Endothelial cell of umbilical vein (primary cell): ENCODE results near the gene PIK3R6. TPM values are rescaled to one million over a fixed set of nuclear protein-coding genes. Genes with fewer than 3 reads are reported as not detected.
A peak's percentile ranks its signal among the peaks of the same experiment; 100 is the strongest.

ENCODE experiments used
- BruUV-seq: library from RNA; stranded (reverse); fragments of 400-500 nt; replicated peaks from 2 replicates; lab custom pipeline; 2021; lab: Mats Ljungman, UMichigan
- CTCF ChIA-PET: fragments of 300-600, 350-600 bp; sonication (Branson Sonifier 250); formaldehyde crosslinking; loops from one replicate; lab custom pipeline; 2021; ENCODE audit warnings: antibody characterized with exemption, inconsistent platforms; lab: Charles Lee
- POLR2A ChIA-PET: fragments of 300-600, 350-600 bp; sonication (Branson Sonifier 250); formaldehyde crosslinking; loops from one replicate; lab custom pipeline; 2021; ENCODE audit warnings: antibody characterized with exemption, inconsistent platforms; lab: Charles Lee
- DNase-seq: peaks from one replicate; pipeline ENCODE4 v3.0.0-alpha.2; 2011; ENCODE audit warnings: low read depth, low spot score
- FAIRE-seq: peaks from 2 replicates; lab custom pipeline; 2011; peaks lifted over from hg19 to GRCh38; lab: Jason Lieb, UNC
- H2AFZ ChIP-seq: 2 replicates; pipeline ENCODE4 v1.6.0; 2012; ENCODE audit warnings: low read depth, low read length, control low read depth, inconsistent platforms
- H3K27ac ChIP-seq: 2 replicates; pipeline ENCODE4 v1.5.1; 2011; ENCODE audit warnings: low read depth, mild to moderate bottlenecking, control low read depth, low read length, moderate library complexity; ENCODE audit not compliant: insufficient read depth
- H3K27me3 ChIP-seq, 2 experiments: 2 replicates each; pipeline versions ENCODE4 v1.6.0 to v1.6.1; 2011; ENCODE audit warnings: low read length in 2 of 2, mixed read lengths in 1 of 2; ENCODE audit not compliant: control insufficient read depth in 2 of 2, insufficient read depth in 2 of 2
- H3K36me3 ChIP-seq, 2 experiments: 2 replicates in 1 of 2; 3 replicates in 1 of 2; pipeline ENCODE4 v1.5.1; 2011; ENCODE audit warnings: low read length in 2 of 2, mild to moderate bottlenecking in 1 of 2, moderate library complexity in 1 of 2; ENCODE audit not compliant: control insufficient read depth in 2 of 2, insufficient read depth in 2 of 2; ENCODE audit errors: extremely low read depth in 1 of 2
- H3K4me1 ChIP-seq: 3 replicates; pipeline ENCODE4 v1.5.1; 2011; ENCODE audit warnings: mild to moderate bottlenecking, low read length; ENCODE audit not compliant: control insufficient read depth, insufficient read depth; ENCODE audit errors: extremely low read depth
- H3K4me2 ChIP-seq: 2 replicates; pipeline ENCODE4 v1.6.1; 2011; ENCODE audit warnings: low read length, control low read depth, mixed read lengths; ENCODE audit not compliant: insufficient read depth
- H3K4me3 ChIP-seq, 3 experiments: fragments of 200-600 bp in 1 of 3; sonication (generic), shearing (Covaris generic) in 1 of 3; replicated peaks in 1 of 3; 2 replicates each; pipeline ENCODE4 v1.5.1; 2011 to 2016; ENCODE audit warnings: control low read depth in 3 of 3, low read length in 3 of 3, mild to moderate bottlenecking in 2 of 3, inconsistent platforms in 1 of 3, low read depth in 1 of 3, moderate library complexity in 1 of 3; ENCODE audit not compliant: insufficient read depth in 1 of 3
- H3K79me2 ChIP-seq: 2 replicates; pipeline ENCODE4 v1.6.0; 2012; ENCODE audit warnings: low read length, inconsistent platforms; ENCODE audit not compliant: control insufficient read depth, insufficient read depth
- H3K9ac ChIP-seq: replicated peaks from 2 replicates; pipeline ENCODE3; 2011; ENCODE audit warnings: low read length, control low read depth; ENCODE audit not compliant: insufficient read depth; ENCODE audit errors: extremely low read depth
- H3K9me1 ChIP-seq: replicated peaks from 3 replicates; pipeline ENCODE4 v1.6.0; 2011; ENCODE audit warnings: mild to moderate bottlenecking, low read length; ENCODE audit not compliant: control insufficient read depth, insufficient read depth; ENCODE audit errors: extremely low read depth
- H3K9me3 ChIP-seq: replicated peaks from 2 replicates; pipeline ENCODE4 v1.5.1; 2012; ENCODE audit warnings: low read length, inconsistent platforms; ENCODE audit not compliant: control insufficient read depth, insufficient read depth
- H4K20me1 ChIP-seq: replicated peaks from 2 replicates; pipeline ENCODE3; 2011; ENCODE audit warnings: mild to moderate bottlenecking, low read length; ENCODE audit not compliant: control insufficient read depth, insufficient read depth; ENCODE audit errors: extremely low read depth
- EZH2 ChIP-seq: IDR thresholded peaks from 2 replicates; pipeline ENCODE4 v1.6.1; 2012; ENCODE audit warnings: borderline replicate concordance, low read depth, mild to moderate bottlenecking, moderate library complexity, low read length, inconsistent platforms; ENCODE audit not compliant: severe bottlenecking
- FOS ChIP-seq: IDR thresholded peaks from 2 replicates; pipeline ENCODE4 v1.6.1; 2011; ENCODE audit warnings: mild to moderate bottlenecking, low read length, moderate library complexity, borderline replicate concordance; ENCODE audit not compliant: insufficient read depth
- GATA2 ChIP-seq: IDR thresholded peaks from 2 replicates; pipeline ENCODE4 v1.7.0; 2011; ENCODE audit warnings: low read depth, mild to moderate bottlenecking, moderate library complexity, mixed read lengths, low read length; ENCODE audit not compliant: insufficient read length, insufficient read depth
- JUN ChIP-seq: IDR thresholded peaks from 2 replicates; pipeline ENCODE4 v1.6.1; 2011; ENCODE audit warnings: borderline replicate concordance, low read depth; ENCODE audit not compliant: insufficient read length, insufficient read depth
- MYC ChIP-seq: IDR thresholded peaks from one replicate; pipeline ENCODE4 v1.6.1; 2011; ENCODE audit warnings: mild to moderate bottlenecking, low read depth, low read length
- POLR2A ChIP-seq: IDR thresholded peaks from 2 replicates; pipeline ENCODE4 v1.6.1; 2012; ENCODE audit warnings: low read depth, mild to moderate bottlenecking, control low read depth, low read length
- POLR2AphosphoS5 ChIP-seq: IDR thresholded peaks from 2 replicates; pipeline ENCODE4 v1.6.1; 2012; ENCODE audit warnings: low read depth, mild to moderate bottlenecking, control low read depth, low read length, moderate library complexity; ENCODE audit not compliant: insufficient read depth
- dilution Hi-C: fragments of 300-500 bp; cut with MboI; formaldehyde crosslinking; loops from one replicate; pipeline ENCODE4 v1.15.0; 2019; ENCODE audit warnings: low sequenced_read_pairs; ENCODE audit not compliant: extremely low pct_ligation_motif_present
- intact Hi-C: fragments of 100-400 bp; cut with micrococcal nuclease; formaldehyde crosslinking; loops from one replicate; pipeline ENCODE4 v1.10.0; 2022
- polyA plus RNA-seq, 4 experiments: library from polyadenylated mRNA; depleted of rRNA in 3 of 4; stranded (reverse) in 3 of 4; unstranded in 1 of 4; fragments of >200 nt; gene quantifications; 2 replicates each; pipeline versions ENCODE4 v1.2.1 to v1.2.3, GENCODE V29; 2011 to 2012; ENCODE audit warnings: missing spikeins in 1 of 4
- total RNA-seq: library from RNA; stranded (reverse); gene quantifications from 2 replicates; pipeline ENCODE4 v1.2.3, GENCODE V29; 2021
- TF ChIP-seq, protein P1 (sequence below), 2 donors: IDR thresholded peaks; 1 replicate in 1 of 2; 2 replicates in 1 of 2; pipeline ENCODE4 v1.5.1; 2011; ENCODE audit warnings: low read length in 2 of 2, mild to moderate bottlenecking in 2 of 2, moderate library complexity in 2 of 2, control low read depth in 1 of 2, inconsistent platforms in 1 of 2, low read depth in 1 of 2; ENCODE audit not compliant: insufficient read depth in 1 of 2; ENCODE audit errors: extremely low read depth in 1 of 2
- TF ChIP-seq, protein P2 (sequence below): IDR thresholded peaks from 2 replicates; pipeline ENCODE4 v1.6.1; 2011; ENCODE audit not compliant: insufficient read depth, insufficient read length

Gene PIK3R6
- total and polyA plus RNA-seq, 2 donors (not counting 3 experiments of a cell fraction or from before 2014, with no cell fraction given): not detected

DNA sequence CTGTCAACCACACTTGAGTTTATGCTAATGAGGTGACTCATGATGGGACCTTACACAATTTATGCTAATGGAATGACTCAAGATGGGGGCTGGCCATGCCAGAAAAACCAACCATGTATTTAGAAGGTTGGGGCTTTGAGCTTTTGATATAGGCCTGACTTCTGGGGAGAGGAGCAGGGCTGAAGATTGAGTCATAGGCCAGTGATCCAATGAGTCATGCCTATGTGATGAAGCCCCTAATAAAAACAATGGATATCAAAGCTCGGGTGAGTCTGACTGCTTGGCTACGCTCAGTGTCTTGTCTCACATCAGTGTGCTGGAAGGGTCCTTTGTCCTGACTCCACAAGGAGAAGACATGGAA, 75.6 kb downstream of the PIK3R6 start:
- intact Hi-C loops (no loop called here), dilution Hi-C loops (no loop called here)
- Histone ChIP-seq H3K4me3 (no peak overlapping the region), H3K9me3 (no peaks in the 10 kb centered on the region), H3K9ac (no peak overlapping the region), H3K4me2 (no peak overlapping the region), H3K79me2 (no peaks in the 10 kb centered on the region), H3K27me3 (no peaks in the 10 kb centered on the region), H3K36me3 (no peaks in the 10 kb centered on the region), H4K20me1 (no peaks in the 10 kb centered on the region), H2AFZ (no peak overlapping the region), H3K9me1 (no peaks in the 10 kb centered on the region), H3K4me1 (no peaks in the 10 kb centered on the region), H3K27ac (no peak overlapping the region)
- ChIA-PET POLR2A (no interaction called here), CTCF (no interaction called here)
- FAIRE-seq (no peak), DNase-seq (peak; percentile 2)
- TF ChIP-seq POLR2AphosphoS5 (no peak), EZH2 (no peak), JUN (no peak), MYC (no peak), FOS (no peak), GATA2 (no peak), POLR2A (no peak)
- TF ChIP-seq, protein P1, sequence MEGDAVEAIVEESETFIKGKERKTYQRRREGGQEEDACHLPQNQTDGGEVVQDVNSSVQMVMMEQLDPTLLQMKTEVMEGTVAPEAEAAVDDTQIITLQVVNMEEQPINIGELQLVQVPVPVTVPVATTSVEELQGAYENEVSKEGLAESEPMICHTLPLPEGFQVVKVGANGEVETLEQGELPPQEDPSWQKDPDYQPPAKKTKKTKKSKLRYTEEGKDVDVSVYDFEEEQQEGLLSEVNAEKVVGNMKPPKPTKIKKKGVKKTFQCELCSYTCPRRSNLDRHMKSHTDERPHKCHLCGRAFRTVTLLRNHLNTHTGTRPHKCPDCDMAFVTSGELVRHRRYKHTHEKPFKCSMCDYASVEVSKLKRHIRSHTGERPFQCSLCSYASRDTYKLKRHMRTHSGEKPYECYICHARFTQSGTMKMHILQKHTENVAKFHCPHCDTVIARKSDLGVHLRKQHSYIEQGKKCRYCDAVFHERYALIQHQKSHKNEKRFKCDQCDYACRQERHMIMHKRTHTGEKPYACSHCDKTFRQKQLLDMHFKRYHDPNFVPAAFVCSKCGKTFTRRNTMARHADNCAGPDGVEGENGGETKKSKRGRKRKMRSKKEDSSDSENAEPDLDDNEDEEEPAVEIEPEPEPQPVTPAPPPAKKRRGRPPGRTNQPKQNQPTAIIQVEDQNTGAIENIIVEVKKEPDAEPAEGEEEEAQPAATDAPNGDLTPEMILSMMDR (IDR thresholded peaks at IDR 0.05; ENCODE audit: extremely low read depth in 1 of 2, insufficient read depth in 1 of 2, low read depth in 1 of 2, low read length in 2 of 2): no peak
- TF ChIP-seq, protein P2, sequence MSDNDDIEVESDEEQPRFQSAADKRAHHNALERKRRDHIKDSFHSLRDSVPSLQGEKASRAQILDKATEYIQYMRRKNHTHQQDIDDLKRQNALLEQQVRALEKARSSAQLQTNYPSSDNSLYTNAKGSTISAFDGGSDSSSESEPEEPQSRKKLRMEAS: no peak
- BruUV-seq: no TSS peak
